DND-41 (cell line): Measurements from ENCODE around the gene AUTS2.

Experiments
- ATAC-seq: fragments of 200-7000 bp; cut with Tn5 transposase; 3 replicates; pipeline ENCODE4 v1.9.1; 2021; ENCODE audit warnings: low read depth; ENCODE audit not compliant: insufficient read depth
- DNase-seq: peaks from one replicate; pipeline ENCODE4 v3.0.0-alpha.2; 2020
- H2AFZ ChIP-seq: 2 replicates; pipeline ENCODE4 v1.6.0; 2012; ENCODE audit warnings: low read depth, low read length
- H3K27ac ChIP-seq: 2 replicates; pipeline ENCODE4 v1.5.1; 2012; ENCODE audit warnings: low read length, inconsistent platforms
- H3K27me3 ChIP-seq: fragments of 200-600 bp; sonication (generic); 2 replicates; pipeline ENCODE4 v1.6.0; 2012; ENCODE audit warnings: low read length, mild to moderate bottlenecking, inconsistent platforms; ENCODE audit not compliant: insufficient read depth, poor library complexity
- H3K36me3 ChIP-seq: 2 replicates; pipeline ENCODE4 v1.5.1; 2012; ENCODE audit warnings: low read length, inconsistent platforms; ENCODE audit not compliant: insufficient read depth
- H3K4me1 ChIP-seq: 2 replicates; pipeline ENCODE4 v1.5.1; 2012; ENCODE audit warnings: mild to moderate bottlenecking, low read length; ENCODE audit not compliant: insufficient read depth
- H3K4me2 ChIP-seq: 2 replicates; pipeline ENCODE4 v1.6.0; 2012; ENCODE audit warnings: mild to moderate bottlenecking, moderate library complexity, low read length, inconsistent platforms; ENCODE audit not compliant: insufficient read depth
- H3K4me3 ChIP-seq, 2 experiments: fragments of 200-600 bp in 1 of 2; shearing (Covaris generic) in 1 of 2; 2 replicates each; pipeline ENCODE4 v1.5.1; 2012 to 2016; ENCODE audit warnings: inconsistent platforms in 2 of 2, low read length in 2 of 2, mild to moderate bottlenecking in 2 of 2, low read depth in 1 of 2, moderate library complexity in 1 of 2
- H3K79me2 ChIP-seq: 2 replicates; pipeline ENCODE4 v1.6.0; 2012; ENCODE audit warnings: low read length, inconsistent platforms; ENCODE audit not compliant: insufficient read depth
- H3K9ac ChIP-seq: 2 replicates; pipeline ENCODE4 v1.6.0; 2012; ENCODE audit warnings: low read depth, mild to moderate bottlenecking, inconsistent platforms, low read length, moderate library complexity
- H3K9me3 ChIP-seq: 2 replicates; pipeline ENCODE4 v1.5.1; 2012; ENCODE audit warnings: low read length, moderate library complexity, mild to moderate bottlenecking, inconsistent platforms; ENCODE audit not compliant: insufficient read depth, severe bottlenecking
- H4K20me1 ChIP-seq: 2 replicates; pipeline ENCODE4 v1.6.0; 2012; ENCODE audit warnings: low read length; ENCODE audit not compliant: insufficient read depth
- CTCF ChIP-seq: IDR thresholded peaks from 2 replicates; pipeline ENCODE4 v1.5.1; 2012; ENCODE audit warnings: borderline replicate concordance, low read length, moderate library complexity, mild to moderate bottlenecking; ENCODE audit not compliant: poor library complexity, severe bottlenecking; ENCODE audit errors: extremely low read depth
- EZH2 ChIP-seq: IDR thresholded peaks from 3 replicates; pipeline ENCODE4 v1.6.1; 2012; ENCODE audit warnings: borderline replicate concordance, low read depth, mild to moderate bottlenecking, moderate library complexity, low read length, inconsistent platforms; ENCODE audit not compliant: severe bottlenecking

AUTS2 gene

DNA sequence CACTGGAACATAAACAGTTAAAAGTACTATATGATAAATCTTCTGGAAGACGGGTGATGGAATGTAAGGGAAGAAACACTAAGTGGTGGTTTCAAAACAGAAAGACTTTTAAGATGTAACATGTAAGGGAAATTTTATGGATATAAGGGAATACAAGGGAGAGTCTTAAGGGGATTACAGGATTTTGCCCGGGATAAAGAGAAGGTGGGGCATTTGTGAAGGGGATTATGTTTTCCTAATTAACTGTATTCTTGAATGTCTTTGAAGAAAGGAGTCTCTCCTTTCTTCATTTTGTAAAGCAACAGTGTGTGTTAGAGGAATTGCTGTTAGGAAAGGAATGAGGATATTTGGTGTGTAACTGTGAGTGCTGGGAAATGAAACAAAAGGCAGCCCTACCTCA lies 745.2 kb downstream of the AUTS2 start:
- no peaks in the 10 kb centered on the region for H3K36me3 ChIP-seq
- no peak overlapping the region for H3K27ac ChIP-seq
- H3K4me3 ChIP-seq: no peak overlapping the region
- no peaks in the 10 kb centered on the region for H3K79me2 ChIP-seq
- H2AFZ ChIP-seq: no peak overlapping the region
- DNase-seq (no peak), ATAC-seq (no peak)
- H3K27me3 ChIP-seq: no peaks in the 10 kb centered on the region
- H3K9me3 ChIP-seq: no peaks in the 10 kb centered on the region
- H4K20me1 ChIP-seq: no peaks in the 10 kb centered on the region
- TF ChIP-seq CTCF (no peak), EZH2 (no peak)
- H3K9ac ChIP-seq: no peak overlapping the region
- H3K4me1 ChIP-seq: no peaks in the 10 kb centered on the region
- no peak overlapping the region for H3K4me2 ChIP-seq

- no peaks in the 10 kb centered on the region for H3K79me2 ChIP-seq
- H3K4me1 ChIP-seq: no peaks in the 10 kb centered on the region
- no peaks in the 10 kb centered on the region for H3K36me3 ChIP-seq
- H4K20me1 ChIP-seq: no peaks in the 10 kb centered on the region
- no peak overlapping the region for H2AFZ ChIP-seq
- DNase-seq (no peak), ATAC-seq (no peak)
- no peak for TF ChIP-seq EZH2
- no peak for TF ChIP-seq CTCF
- no peaks in the 10 kb centered on the region for H3K9me3 ChIP-seq
- no peak overlapping the region for H3K27ac ChIP-seq
- no peak overlapping the region for H3K4me2 ChIP-seq
- no peak overlapping the region for H3K4me3 ChIP-seq
- H3K27me3 ChIP-seq: no peaks in the 10 kb centered on the region
- H3K9ac ChIP-seq: no peak overlapping the region
Observed at GRCh38 chr7:70344726-70345125, 746.5 kb downstream of the AUTS2 start.

DNA sequence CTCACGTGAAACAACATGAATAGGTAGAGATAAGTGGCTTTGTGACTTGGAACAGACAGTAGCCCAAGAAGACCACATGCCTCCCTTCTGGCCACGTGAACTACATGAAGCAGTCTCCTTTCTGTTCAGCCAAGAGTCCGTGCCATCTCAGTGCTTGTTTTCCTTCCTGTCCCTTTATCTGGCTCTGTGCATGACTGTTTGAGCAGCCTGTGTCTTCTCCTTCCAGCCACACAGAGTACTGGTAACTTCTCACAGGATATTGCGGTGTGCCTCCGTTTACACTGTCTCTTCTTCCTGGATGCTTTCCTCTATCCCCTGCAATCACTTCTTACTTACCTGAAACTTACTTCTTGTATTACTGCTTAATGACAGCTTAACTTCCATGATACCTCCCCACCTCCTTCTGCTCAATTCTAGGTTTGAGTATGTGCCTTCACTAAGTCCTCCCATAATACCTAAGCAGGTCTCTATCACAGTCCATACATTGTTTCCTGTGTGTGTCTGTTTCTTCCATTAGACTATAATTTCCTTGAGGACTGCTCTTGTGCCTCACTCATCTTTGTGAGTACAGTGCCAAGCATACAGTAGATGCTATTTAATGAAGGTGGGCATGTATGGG lies 748.7 kb downstream of the AUTS2 start:
- Histone ChIP-seq H3K4me2 (no peak overlapping the region), H3K36me3 (no peaks in the 10 kb centered on the region), H2AFZ (no peak overlapping the region), H3K9ac (no peak overlapping the region), H4K20me1 (no peaks in the 10 kb centered on the region), H3K4me3 (no peak overlapping the region), H3K27me3 (no peaks in the 10 kb centered on the region), H3K27ac (no peak overlapping the region), H3K79me2 (no peaks in the 10 kb centered on the region), H3K4me1 (no peaks in the 10 kb centered on the region), H3K9me3 (no peaks in the 10 kb centered on the region)
- DNase-seq (no peak), ATAC-seq (no peak)
- TF ChIP-seq EZH2 (no peak), CTCF (no peak)
